GM18868 (cell line): ENCODE measurements around the gene CYTH3.
A peak's percentile ranks its signal among the peaks of the same experiment; 100 is the strongest.

ENCODE experiments used
- ATAC-seq: cut with Tn5 transposase; IDR thresholded peaks from one replicate; pipeline ENCODE4 v1.9.1; 2021; ENCODE audit warnings: mild to moderate bottlenecking, moderate library complexity; ENCODE audit not compliant: unreplicated experiment

Gene CYTH3

DNA sequence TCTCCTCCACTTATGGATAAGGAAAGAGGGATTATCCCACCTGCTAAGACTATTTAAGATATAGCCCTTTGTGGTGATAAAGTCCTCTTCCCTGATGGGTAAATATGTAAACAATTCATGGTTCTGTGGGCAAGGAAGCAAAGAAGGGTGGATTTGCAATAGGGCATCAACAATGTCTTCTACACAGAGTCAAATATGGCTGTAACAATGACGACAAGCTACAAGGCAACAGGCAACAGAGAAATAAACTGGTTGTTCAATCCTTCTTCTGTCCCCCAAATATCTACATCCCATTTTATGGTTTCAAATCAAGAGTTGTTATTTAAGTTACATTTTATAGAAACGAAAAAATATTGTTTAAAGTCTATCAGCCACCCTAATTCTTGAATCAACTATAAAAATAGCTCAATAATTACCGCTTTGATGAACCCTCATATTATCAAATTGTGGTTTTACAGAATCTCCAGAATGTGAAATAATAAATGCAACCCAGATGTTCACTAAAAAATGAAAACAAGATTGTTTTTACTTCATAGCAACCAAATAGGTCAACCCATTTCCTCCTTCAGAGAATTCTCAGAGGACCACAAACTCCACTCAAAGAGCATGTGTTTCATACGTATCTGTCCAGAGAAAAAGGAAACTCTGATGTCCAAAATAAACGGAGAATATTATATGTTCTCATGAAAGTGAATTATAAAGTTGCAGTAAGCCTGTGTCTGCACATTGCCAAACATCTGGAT is 13.8 kb downstream of the CYTH3 start:
- no peak for ATAC-seq

DNA sequence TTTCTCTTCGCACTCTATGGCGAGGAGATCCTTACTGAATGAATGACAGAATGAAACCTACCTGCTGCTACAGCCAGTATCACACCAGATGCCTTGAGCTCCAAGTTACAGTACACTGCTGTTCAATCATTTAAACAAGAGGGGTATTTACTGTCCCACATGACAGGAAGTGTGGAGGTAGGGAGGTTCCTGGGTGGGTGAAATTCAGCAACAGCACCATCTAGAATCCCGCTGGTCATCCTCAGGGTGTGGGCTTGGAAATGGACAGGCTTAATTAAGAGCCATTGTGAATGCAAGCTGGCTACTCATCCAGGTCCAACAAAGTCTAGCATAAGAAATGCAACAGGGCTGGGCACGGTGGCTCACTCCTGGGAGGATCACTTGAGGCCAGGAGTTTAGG is 14.7 kb downstream of the CYTH3 start:
- ATAC-seq, result no peak

- peak; percentile 73 for ATAC-seq
Measured at GRCh38 chr7:6256677-6257535, 15.5 kb downstream of the CYTH3 start.

GRCh38 chr7:6256109-6256483 is 16.3 kb downstream of the CYTH3 start:
- ATAC-seq, result no peak

DNA sequence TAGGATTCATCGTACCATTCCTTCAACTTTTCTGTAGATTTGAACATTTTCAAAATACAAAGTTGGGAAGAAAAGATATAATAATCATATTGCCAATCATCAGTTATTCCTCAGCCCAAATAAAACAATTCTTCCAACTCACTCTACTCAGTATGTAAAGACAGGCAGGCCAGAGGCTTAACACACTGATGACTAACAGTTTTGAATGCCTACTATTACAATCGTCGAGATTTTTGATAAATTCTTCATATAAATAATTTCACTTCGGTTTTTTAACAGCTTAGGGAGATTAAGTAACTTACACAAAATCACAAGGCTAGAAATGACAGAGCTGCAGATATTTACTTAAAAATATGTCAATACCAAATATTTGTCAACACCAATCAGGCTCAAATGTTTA is 17.6 kb downstream of the CYTH3 start:
- ATAC-seq, result no peak

GRCh38 chr7:6252748-6253147 is 19.7 kb downstream of the CYTH3 start:
- ATAC-seq, result no peak

DNA sequence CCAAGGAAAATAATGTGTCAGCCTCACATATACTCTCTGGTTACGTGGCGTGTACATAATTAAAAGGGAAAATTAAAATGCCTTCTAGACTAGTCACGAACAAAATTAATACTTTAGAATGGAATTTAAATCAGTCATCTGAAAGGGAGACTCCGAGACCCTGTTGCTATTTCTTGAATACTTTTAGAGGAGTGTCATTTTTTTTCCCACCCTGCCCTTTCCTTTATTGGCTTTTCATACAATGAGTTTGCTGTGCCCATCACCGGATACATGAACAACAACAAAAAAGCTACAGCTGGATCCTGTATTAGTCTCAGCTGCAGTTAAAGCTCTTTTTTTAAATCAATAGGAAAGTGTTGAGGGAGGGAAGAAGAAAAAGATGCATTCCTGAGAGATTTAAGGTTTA is 20.1 kb downstream of the CYTH3 start:
- ATAC-seq, result no peak

DNA sequence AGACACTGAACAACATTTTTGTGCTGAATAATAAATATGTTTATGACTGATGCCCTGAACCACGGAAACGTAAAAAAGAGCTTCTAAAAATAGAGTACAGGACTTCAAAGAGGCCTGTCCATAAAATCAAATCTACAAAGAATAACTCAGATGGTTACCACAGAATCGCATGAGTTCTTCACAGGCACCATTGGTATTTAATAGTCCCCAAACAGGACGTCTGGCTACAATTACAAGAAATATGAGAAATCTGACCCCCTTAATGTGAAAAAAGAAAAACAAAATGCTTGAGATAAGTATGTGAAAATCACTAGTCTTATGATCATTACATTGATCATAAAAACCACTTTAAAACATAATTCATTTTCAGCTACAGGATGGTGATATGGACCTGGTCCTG is 20.8 kb downstream of the CYTH3 start:
- no peak for ATAC-seq

GRCh38 chr7:6250364-6250833 is 22.0 kb downstream of the CYTH3 start:
- peak; percentile 88 for ATAC-seq

DNA sequence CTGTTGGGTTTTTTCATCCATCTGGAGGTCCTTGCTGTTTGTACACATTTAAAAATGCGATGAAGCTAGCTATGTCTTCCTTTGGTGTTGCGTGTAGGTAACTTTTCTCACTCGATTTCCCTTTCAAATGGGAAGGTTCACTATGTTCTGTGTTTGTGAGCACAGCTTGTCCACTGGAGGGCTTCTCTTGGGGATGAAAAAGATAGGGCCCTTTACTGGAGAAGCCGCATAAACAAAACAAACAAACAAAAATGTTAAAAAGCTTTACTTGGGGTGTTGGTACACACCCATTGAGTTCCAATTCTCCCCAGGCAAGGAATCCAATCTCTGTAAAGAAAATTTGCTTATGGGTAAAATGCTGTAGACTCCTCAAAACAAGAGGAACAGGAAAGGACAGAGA is 23.4 kb downstream of the CYTH3 start:
- ATAC-seq, result no peak

- ATAC-seq, result no peak
Measured at GRCh38 chr7:6248581-6248980, 23.8 kb downstream of the CYTH3 start.

- no peak for ATAC-seq
Measured at GRCh38 chr7:6246251-6246917, 26.0 kb downstream of the CYTH3 start.

DNA sequence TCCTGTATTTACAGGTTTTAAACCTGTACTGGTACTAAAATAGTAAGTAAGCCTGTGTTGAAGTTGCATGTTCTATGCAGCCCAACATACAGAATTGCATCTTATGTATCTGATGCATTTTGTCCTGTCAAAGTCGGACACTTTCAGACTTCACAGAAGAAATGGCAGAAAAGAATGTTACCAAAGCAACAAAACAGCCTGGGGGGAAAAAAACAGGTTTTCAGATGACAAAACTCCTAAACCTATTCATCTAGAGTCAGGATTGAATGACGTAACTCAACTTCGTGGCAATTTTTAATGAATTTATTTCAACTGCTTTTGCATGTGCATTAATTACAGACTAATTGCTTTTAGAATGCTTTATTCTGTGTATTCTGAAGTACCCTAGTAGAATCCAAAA is 28.4 kb downstream of the CYTH3 start:
- no peak for ATAC-seq

GRCh38 chr7:6243168-6243567 is 29.3 kb downstream of the CYTH3 start:
- no peak for ATAC-seq

DNA sequence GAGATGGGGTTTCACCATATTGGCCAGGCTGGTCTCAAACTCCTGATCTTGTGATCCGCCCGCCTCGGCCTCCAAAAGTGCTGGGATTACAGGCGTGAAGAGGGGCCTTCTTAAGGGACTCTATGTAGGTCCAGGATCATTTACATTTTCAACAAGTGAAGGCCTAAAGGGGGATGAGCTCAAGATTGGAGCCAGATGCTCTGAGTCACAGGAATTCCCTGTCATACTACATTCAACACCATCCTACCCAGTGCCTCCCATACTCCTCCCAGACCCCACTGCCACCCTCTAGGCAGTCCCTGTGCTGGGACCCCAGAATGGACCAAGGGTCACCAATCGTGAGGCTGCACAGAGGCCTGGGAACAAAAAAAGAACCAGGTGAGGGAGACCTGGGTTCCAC is 29.9 kb downstream of the CYTH3 start:
- no peak for ATAC-seq

DNA sequence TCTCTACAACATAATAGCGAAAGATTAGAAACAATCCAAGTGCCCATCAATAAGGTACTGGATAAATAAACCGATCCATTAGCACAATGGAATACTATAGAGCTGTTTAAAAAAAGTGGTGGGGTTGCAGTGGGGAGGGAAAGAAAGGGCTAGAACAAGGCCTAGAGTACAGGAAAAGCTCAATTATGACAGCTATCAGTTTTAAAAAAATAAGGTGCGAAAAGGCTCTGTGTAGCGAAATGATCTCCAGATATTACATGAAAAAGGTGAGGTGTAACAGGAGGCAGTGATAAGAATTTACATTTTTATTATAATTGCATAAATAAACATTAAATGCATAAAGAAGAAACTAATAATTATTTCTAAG is 30.8 kb downstream of the CYTH3 start:
- ATAC-seq, result no peak

GRCh38 chr7:6238309-6238925 is 34.0 kb downstream of the CYTH3 start:
- ATAC-seq, result no peak

- ATAC-seq, result no peak
Measured at GRCh38 chr7:6237730-6238129, 34.7 kb downstream of the CYTH3 start.

DNA sequence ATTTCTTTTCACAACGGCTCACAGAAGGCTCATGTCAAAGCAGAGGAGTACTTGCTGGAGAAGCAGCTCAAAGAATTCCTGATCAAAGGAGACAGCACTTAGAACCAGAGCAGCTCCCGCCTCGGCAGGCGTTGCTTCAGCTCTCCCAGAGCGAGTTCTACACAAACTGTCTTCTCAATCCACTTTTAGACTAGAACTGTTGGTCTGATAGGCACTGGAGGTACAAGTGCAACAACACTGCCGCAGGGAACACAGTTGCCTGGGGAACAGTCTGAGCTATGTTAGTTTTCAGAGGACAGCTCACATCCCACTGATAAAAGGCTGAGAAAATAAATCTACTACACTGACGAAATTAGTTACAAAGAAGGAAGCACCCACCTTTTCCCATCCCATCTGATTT is 35.4 kb downstream of the CYTH3 start:
- no peak for ATAC-seq

DNA sequence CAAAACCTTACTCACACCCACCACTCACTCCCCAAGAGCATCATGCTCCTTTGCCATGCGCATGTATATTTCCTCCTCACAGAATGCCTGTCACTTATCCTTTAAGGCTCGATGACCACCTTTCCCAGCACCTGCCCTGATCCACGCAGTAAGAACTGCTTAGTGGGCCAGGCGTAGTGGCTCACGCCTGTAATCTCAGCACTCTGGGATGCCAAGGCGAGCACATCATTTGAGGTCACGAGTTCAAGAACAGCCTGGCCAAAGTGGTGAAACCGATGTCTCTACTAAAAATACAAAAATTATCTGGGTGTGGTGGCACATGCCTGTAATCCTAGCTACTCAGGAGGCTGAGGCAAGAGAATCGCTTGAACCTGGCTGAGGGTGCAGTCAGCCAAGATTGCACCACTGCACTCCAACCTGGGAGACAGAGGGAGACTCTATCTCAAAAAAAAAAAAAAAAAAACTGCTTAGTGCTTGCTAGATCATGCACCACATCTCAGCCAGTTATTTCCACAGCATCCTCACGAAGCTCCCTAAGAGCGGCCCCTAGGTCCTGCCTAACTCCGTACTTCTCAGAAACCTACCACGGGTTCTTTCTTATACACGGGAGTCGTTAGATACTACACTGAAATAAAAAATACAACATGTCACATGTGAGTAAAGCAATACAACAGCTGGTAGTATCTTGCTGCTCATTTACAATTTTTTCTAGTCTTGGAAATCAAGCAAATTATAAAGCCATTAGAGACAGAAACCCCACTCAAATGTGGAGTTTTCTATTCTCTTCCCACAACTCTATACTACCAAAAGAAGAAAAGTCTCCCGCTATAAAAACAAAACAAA is 37.2 kb downstream of the CYTH3 start:
- ATAC-seq, result no peak
